ENCODE data around the gene PIGQ.

- TF ChIP-seq, protein P1, sequence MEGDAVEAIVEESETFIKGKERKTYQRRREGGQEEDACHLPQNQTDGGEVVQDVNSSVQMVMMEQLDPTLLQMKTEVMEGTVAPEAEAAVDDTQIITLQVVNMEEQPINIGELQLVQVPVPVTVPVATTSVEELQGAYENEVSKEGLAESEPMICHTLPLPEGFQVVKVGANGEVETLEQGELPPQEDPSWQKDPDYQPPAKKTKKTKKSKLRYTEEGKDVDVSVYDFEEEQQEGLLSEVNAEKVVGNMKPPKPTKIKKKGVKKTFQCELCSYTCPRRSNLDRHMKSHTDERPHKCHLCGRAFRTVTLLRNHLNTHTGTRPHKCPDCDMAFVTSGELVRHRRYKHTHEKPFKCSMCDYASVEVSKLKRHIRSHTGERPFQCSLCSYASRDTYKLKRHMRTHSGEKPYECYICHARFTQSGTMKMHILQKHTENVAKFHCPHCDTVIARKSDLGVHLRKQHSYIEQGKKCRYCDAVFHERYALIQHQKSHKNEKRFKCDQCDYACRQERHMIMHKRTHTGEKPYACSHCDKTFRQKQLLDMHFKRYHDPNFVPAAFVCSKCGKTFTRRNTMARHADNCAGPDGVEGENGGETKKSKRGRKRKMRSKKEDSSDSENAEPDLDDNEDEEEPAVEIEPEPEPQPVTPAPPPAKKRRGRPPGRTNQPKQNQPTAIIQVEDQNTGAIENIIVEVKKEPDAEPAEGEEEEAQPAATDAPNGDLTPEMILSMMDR (IDR thresholded peaks at IDR 0.05; ENCODE audit: insufficient read depth, low read length, poor library complexity, severe bottlenecking), result no peak
- no peak for TF ChIP-seq EZH2phosphoT487 (conservative IDR thresholded peaks at IDR 0.05; ENCODE audit: low read length)
Measured at GRCh38 chr16:626787-627453, 57.2 kb downstream of the PIGQ start.
